ENCODE data around the gene APBA1. TPM values are rescaled to one million over a fixed set of nuclear protein-coding genes. Genes with fewer than 3 reads are reported as not detected.

Gene APBA1
- polyA plus RNA-seq, 1 donor (not counting 4 experiments of a cell fraction or from before 2014, with no cell fraction given), result 0.66 TPM

DNA sequence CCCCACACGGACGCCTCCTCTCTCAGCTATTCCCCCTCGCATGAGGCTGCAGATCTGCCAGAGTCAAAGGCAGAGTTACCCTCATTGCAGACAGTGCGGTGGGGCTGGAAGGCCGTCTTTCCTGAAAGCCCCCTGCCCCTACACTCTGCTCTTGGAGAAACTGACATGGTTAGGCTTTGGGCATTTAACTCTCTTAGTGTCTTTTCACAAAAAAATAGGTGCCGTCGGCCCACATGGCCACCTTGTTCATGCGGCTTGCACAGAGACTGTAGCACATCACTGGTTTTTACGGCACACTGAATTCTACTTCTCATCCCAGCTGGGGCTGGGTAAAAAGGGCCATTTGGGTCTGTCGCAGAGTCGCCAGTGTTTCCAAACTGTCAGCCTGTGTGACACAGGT is 239.5 kb downstream of the APBA1 start:
- no peaks in the 10 kb centered on the region for H3K9me1 ChIP-seq (ENCODE audit: control insufficient read depth, extremely low read depth, insufficient read depth, low read length)
- no peak overlapping the region for H3K9ac ChIP-seq (ENCODE audit: control insufficient read depth, extremely low read depth, insufficient read depth, low read length)
- H2AFZ ChIP-seq (ENCODE audit: control insufficient read depth, low read length), result no peak overlapping the region
- no peaks in the 10 kb centered on the region for H4K20me1 ChIP-seq (ENCODE audit: control insufficient read depth, extremely low read depth, insufficient read depth, low read length)
- no peaks in the 10 kb centered on the region for H3K36me3 ChIP-seq (ENCODE audit: control insufficient read depth in 2 of 2, extremely low read depth in 1 of 2, insufficient read depth in 2 of 2, low read length in 2 of 2)
- H3K9me3 ChIP-seq (ENCODE audit: control insufficient read depth, low read depth, low read length), result peaks cover 4% of the 10 kb centered on the region
- dilution Hi-C loops (cut with MboI; ENCODE audit: extremely low pct_ligation_motif_present, low sequenced_read_pairs), result loop anchor here (25.0 kb wide), 1 partner anchor 105 kb away; no protein-coding TSS in a partner anchor
- TF ChIP-seq EZH2 (IDR thresholded peaks at IDR 0.05; ENCODE audit: low read length), result no peak
- TF ChIP-seq, protein P1, sequence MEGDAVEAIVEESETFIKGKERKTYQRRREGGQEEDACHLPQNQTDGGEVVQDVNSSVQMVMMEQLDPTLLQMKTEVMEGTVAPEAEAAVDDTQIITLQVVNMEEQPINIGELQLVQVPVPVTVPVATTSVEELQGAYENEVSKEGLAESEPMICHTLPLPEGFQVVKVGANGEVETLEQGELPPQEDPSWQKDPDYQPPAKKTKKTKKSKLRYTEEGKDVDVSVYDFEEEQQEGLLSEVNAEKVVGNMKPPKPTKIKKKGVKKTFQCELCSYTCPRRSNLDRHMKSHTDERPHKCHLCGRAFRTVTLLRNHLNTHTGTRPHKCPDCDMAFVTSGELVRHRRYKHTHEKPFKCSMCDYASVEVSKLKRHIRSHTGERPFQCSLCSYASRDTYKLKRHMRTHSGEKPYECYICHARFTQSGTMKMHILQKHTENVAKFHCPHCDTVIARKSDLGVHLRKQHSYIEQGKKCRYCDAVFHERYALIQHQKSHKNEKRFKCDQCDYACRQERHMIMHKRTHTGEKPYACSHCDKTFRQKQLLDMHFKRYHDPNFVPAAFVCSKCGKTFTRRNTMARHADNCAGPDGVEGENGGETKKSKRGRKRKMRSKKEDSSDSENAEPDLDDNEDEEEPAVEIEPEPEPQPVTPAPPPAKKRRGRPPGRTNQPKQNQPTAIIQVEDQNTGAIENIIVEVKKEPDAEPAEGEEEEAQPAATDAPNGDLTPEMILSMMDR (optimal IDR thresholded peaks at IDR 0.05 in 1 of 3, IDR thresholded peaks at IDR 0.05 in 1 of 3, conservative IDR thresholded peaks at IDR 0.05 in 1 of 3; ENCODE audit: extremely low read depth in 1 of 3, insufficient read depth in 2 of 3, low read length in 3 of 3), result no peak
- peaks cover 13% of the 10 kb centered on the region for H3K4me1 ChIP-seq (ENCODE audit: control insufficient read depth, extremely low read depth, insufficient read depth, low read length)
- H3K27ac ChIP-seq (ENCODE audit: control insufficient read depth, insufficient read depth, low read length), result no peak overlapping the region
- no peak overlapping the region for H3K4me3 ChIP-seq (ENCODE audit: control insufficient read depth in 2 of 3, extremely low read depth in 1 of 3, insufficient read depth in 2 of 3, low read depth in 1 of 3, low read length in 3 of 3)
- no peaks in the 10 kb centered on the region for H3K79me2 ChIP-seq (ENCODE audit: control insufficient read depth, insufficient read depth, low read length)
- DNase-seq (ENCODE audit: low read depth, low spot score) (no peak), FAIRE-seq (no peak)
- no peaks in the 10 kb centered on the region for H3K27me3 ChIP-seq (ENCODE audit: control insufficient read depth, extremely low read depth, insufficient read depth, low read length)
- no peak overlapping the region for H3K4me2 ChIP-seq (ENCODE audit: control insufficient read depth, extremely low read depth, insufficient read depth, low read depth, low read length)

DNA sequence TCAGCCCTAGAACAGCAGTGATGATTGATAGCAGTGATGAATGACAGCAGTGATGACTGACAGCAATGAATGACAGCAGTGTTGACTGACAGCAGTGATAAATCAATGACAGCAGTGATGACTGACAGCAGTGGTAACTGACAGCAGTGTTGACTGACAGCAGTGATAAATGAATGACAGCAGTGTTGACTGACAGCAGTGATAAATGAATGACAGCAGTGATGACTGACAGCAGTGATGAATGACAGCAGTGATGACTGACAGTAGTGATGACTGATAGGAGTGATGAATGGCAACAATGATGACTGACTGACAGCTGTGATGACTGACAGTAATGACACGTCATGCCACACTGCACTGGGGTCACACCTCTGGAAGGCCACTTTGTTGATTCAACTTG is 240.4 kb downstream of the APBA1 start:
- H4K20me1 ChIP-seq (ENCODE audit: control insufficient read depth, extremely low read depth, insufficient read depth, low read length), result no peaks in the 10 kb centered on the region
- FAIRE-seq, result no peak

More for the DNA sequence above, 240.4 kb downstream of the APBA1 start:
- H3K4me3 ChIP-seq (ENCODE audit: control insufficient read depth in 2 of 3, extremely low read depth in 1 of 3, insufficient read depth in 2 of 3, low read depth in 1 of 3, low read length in 3 of 3), result no peak overlapping the region
- H3K9me1 ChIP-seq (ENCODE audit: control insufficient read depth, extremely low read depth, insufficient read depth, low read length), result no peaks in the 10 kb centered on the region
- no peak overlapping the region for H3K9ac ChIP-seq (ENCODE audit: control insufficient read depth, extremely low read depth, insufficient read depth, low read length)
- H3K79me2 ChIP-seq (ENCODE audit: control insufficient read depth, insufficient read depth, low read length), result no peaks in the 10 kb centered on the region
- H3K27me3 ChIP-seq (ENCODE audit: control insufficient read depth, extremely low read depth, insufficient read depth, low read length), result no peaks in the 10 kb centered on the region
- no peak for DNase-seq (ENCODE audit: low read depth, low spot score)
- dilution Hi-C loops (cut with MboI; ENCODE audit: extremely low pct_ligation_motif_present, low sequenced_read_pairs), result loop anchor here (25.0 kb wide), 1 partner anchor 106 kb away; no protein-coding TSS in a partner anchor
- no peak overlapping the region for H3K4me2 ChIP-seq (ENCODE audit: control insufficient read depth, extremely low read depth, insufficient read depth, low read depth, low read length)
- peaks cover 13% of the 10 kb centered on the region for H3K4me1 ChIP-seq (ENCODE audit: control insufficient read depth, extremely low read depth, insufficient read depth, low read length)
- no peaks in the 10 kb centered on the region for H3K36me3 ChIP-seq (ENCODE audit: control insufficient read depth in 2 of 2, extremely low read depth in 1 of 2, insufficient read depth in 2 of 2, low read length in 2 of 2)
- no peak overlapping the region for H2AFZ ChIP-seq (ENCODE audit: control insufficient read depth, low read length)
- H3K27ac ChIP-seq (ENCODE audit: control insufficient read depth, insufficient read depth, low read length), result no peak overlapping the region
- TF ChIP-seq, protein P1 (optimal IDR thresholded peaks at IDR 0.05 in 1 of 3, IDR thresholded peaks at IDR 0.05 in 1 of 3, conservative IDR thresholded peaks at IDR 0.05 in 1 of 3; ENCODE audit: extremely low read depth in 1 of 3, insufficient read depth in 2 of 3, low read length in 3 of 3), result no peak
- no peak for TF ChIP-seq EZH2 (IDR thresholded peaks at IDR 0.05; ENCODE audit: low read length)
- H3K9me3 ChIP-seq (ENCODE audit: control insufficient read depth, low read depth, low read length), result peaks cover 4% of the 10 kb centered on the region

All from keratinocyte (primary cell).